Natural killer cell treated with Interleukin-12 subunit alpha and Interleukin-12 subunit beta and Interleukin-15 and Interleukin-18, amount 100 ng/mL, for 72 hours (primary cell): ENCODE data around the gene TET2. TPM values are rescaled to one million over a fixed set of nuclear protein-coding genes. Genes with fewer than 3 reads are reported as not detected.

Experiments
- ATAC-seq, 2 donors: fragments of 150-1000 bp; cut with Tn5 transposase in 1 of 2; sonication (Bioruptor Pico), chemical (Tn5 transposase) in 1 of 2; 2 replicates each; pipeline ENCODE4 v1.10.0; 2021
- DNase-seq: peaks from one replicate; pipeline ENCODE4 v3.0.0; 2022; ENCODE audit warnings: low spot score
- H3K27ac Mint-ChIP-seq, 2 donors: 1 replicate in 1 of 2; 2 replicates in 1 of 2; pipeline ENCODE4 v1.8.0; 2022; ENCODE audit warnings: mixed read lengths in 2 of 2, mild to moderate bottlenecking in 1 of 2, moderate library complexity in 1 of 2
- H3K27me3 Mint-ChIP-seq, 2 donors: 1 replicate in 1 of 2; 2 replicates in 1 of 2; pipeline ENCODE4 v1.8.0; 2022; ENCODE audit warnings: mixed read lengths in 2 of 2
- H3K36me3 Mint-ChIP-seq: one replicate; pipeline ENCODE4 v1.8.0; 2022; ENCODE audit warnings: mixed read lengths
- H3K4me1 Mint-ChIP-seq, 2 donors: 1 replicate in 1 of 2; 2 replicates in 1 of 2; pipeline ENCODE4 v1.8.0; 2022; ENCODE audit warnings: low read depth in 2 of 2, mixed read lengths in 2 of 2, mild to moderate bottlenecking in 1 of 2
- H3K4me3 Mint-ChIP-seq: one replicate; pipeline ENCODE4 v1.8.0; 2022; ENCODE audit warnings: mixed read lengths
- H3K9me3 Mint-ChIP-seq: 2 replicates; pipeline ENCODE4 v1.8.0; 2022; ENCODE audit warnings: mixed read lengths
- total RNA-seq, 2 donors: library from RNA; stranded (reverse); gene quantifications; one replicate each; pipeline ENCODE4 v1.2.3, GENCODE V29; 2022

Gene TET2
- total RNA-seq, 2 donors from 2014 or later, result 39.2 to 44.7 TPM

- H3K36me3 Mint-ChIP-seq, result peaks cover 31% of the 10 kb centered on the region
- ATAC-seq (no peak), DNase-seq (no peak)
- H3K4me1 Mint-ChIP-seq, result peaks cover 42 to 51% of the 10 kb centered on the region in 2 donors
- no peaks in the 10 kb centered on the region for H3K27me3 Mint-ChIP-seq
- no peak overlapping the region for H3K4me3 Mint-ChIP-seq
- peak overlapping the region in 1 of 2 donors; percentile 14 for H3K27ac Mint-ChIP-seq
- no peaks in the 10 kb centered on the region for H3K9me3 Mint-ChIP-seq
Observed at GRCh38 chr4:105240037-105240436, 93.4 kb downstream of the TET2 start.

GRCh38 chr4:105241451-105241850, 94.8 kb downstream of the TET2 start:
- Mint-ChIP-seq H3K27ac (no peak overlapping the region), H3K27me3 (no peaks in the 10 kb centered on the region), H3K4me3 (no peak overlapping the region), H3K9me3 (no peaks in the 10 kb centered on the region), H3K4me1 (peaks cover 28 to 37% of the 10 kb centered on the region in 2 donors), H3K36me3 (peaks cover 19% of the 10 kb centered on the region)
- ATAC-seq (no peak), DNase-seq (no peak)

- peaks cover 16 to 26% of the 10 kb centered on the region in 2 donors for H3K4me1 Mint-ChIP-seq
- no peaks in the 10 kb centered on the region for H3K9me3 Mint-ChIP-seq
- no peak for ATAC-seq
- no peaks in the 10 kb centered on the region for H3K27me3 Mint-ChIP-seq
- H3K4me3 Mint-ChIP-seq, result no peak overlapping the region
- peaks cover 10% of the 10 kb centered on the region for H3K36me3 Mint-ChIP-seq
- H3K27ac Mint-ChIP-seq, result no peak overlapping the region
- DNase-seq, result no peak
Observed at GRCh38 chr4:105243446-105243845, 96.8 kb downstream of the TET2 start.

GRCh38 chr4:105246712-105247111, 100.0 kb downstream of the TET2 start:
- ATAC-seq (no peak), DNase-seq (no peak)
- Mint-ChIP-seq H3K4me3 (no peak overlapping the region), H3K27me3 (no peaks in the 10 kb centered on the region), H3K36me3 (peaks cover under 1% of the 10 kb centered on the region), H3K4me1 (peaks cover 0 to 5% of the 10 kb centered on the region in 2 donors), H3K27ac (no peak overlapping the region), H3K9me3 (no peaks in the 10 kb centered on the region)

- DNase-seq, result no peak
- H3K27me3 Mint-ChIP-seq, result no peaks in the 10 kb centered on the region
- peak overlapping the region in 1 of 2 donors; percentile 80 for H3K27ac Mint-ChIP-seq
- no peak overlapping the region for H3K4me3 Mint-ChIP-seq
- H3K9me3 Mint-ChIP-seq, result no peaks in the 10 kb centered on the region
- peaks cover 0 to 3% of the 10 kb centered on the region in 2 donors for H3K4me1 Mint-ChIP-seq
- peaks cover 7% of the 10 kb centered on the region for H3K36me3 Mint-ChIP-seq
- ATAC-seq, result no peak
Observed at GRCh38 chr4:105248613-105249012, 101.9 kb downstream of the TET2 start.

- Mint-ChIP-seq H3K27ac (no peak overlapping the region), H3K9me3 (no peaks in the 10 kb centered on the region), H3K36me3 (peaks cover 22% of the 10 kb centered on the region), H3K4me1 (no peaks in the 10 kb centered on the region), H3K27me3 (no peaks in the 10 kb centered on the region), H3K4me3 (no peak overlapping the region)
- no peak for DNase-seq
- no peak for ATAC-seq
Observed at GRCh38 chr4:105257817-105258495, 111.3 kb downstream of the TET2 start.

- Mint-ChIP-seq H3K4me3 (no peak overlapping the region), H3K36me3 (peaks cover 42% of the 10 kb centered on the region), H3K27ac (peak overlapping the region; percentile 24 to 57), H3K9me3 (no peaks in the 10 kb centered on the region), H3K27me3 (no peaks in the 10 kb centered on the region), H3K4me1 (peaks cover 34 to 38% of the 10 kb centered on the region in 2 donors)
- ATAC-seq (no peak), DNase-seq (no peak)
Observed at GRCh38 chr4:105265689-105266088, 119.0 kb downstream of the TET2 start.

- H3K4me1 Mint-ChIP-seq, result peaks cover 47 to 54% of the 10 kb centered on the region in 2 donors
- DNase-seq, result no peak
- peak overlapping the region; percentile 48 for H3K4me3 Mint-ChIP-seq
- no peaks in the 10 kb centered on the region for H3K27me3 Mint-ChIP-seq
- H3K36me3 Mint-ChIP-seq, result peaks cover 55% of the 10 kb centered on the region
- peak overlapping the region; percentile 24 to 60 for H3K27ac Mint-ChIP-seq
- ATAC-seq, result no peak
- peaks cover 2% of the 10 kb centered on the region for H3K9me3 Mint-ChIP-seq
Observed at GRCh38 chr4:105267280-105267679, 120.6 kb downstream of the TET2 start.

- Mint-ChIP-seq H3K4me1 (peaks cover 54 to 69% of the 10 kb centered on the region in 2 donors), H3K27me3 (no peaks in the 10 kb centered on the region), H3K9me3 (peaks cover 6% of the 10 kb centered on the region), H3K4me3 (peak overlapping the region; percentile 64), H3K27ac (peak overlapping the region; percentile 77 to 81), H3K36me3 (peaks cover 61% of the 10 kb centered on the region)
- ATAC-seq, result peak in 1 of 2 donors; percentile 24
- DNase-seq, result no peak
Observed at GRCh38 chr4:105272002-105272401, 125.3 kb downstream of the TET2 start.

GRCh38 chr4:105273230-105273629, 126.6 kb downstream of the TET2 start:
- H3K36me3 Mint-ChIP-seq, result peaks cover 61% of the 10 kb centered on the region
- DNase-seq, result no peak
- H3K27me3 Mint-ChIP-seq, result no peaks in the 10 kb centered on the region
- peaks cover 6% of the 10 kb centered on the region for H3K9me3 Mint-ChIP-seq
- H3K4me3 Mint-ChIP-seq, result peak overlapping the region; percentile 31
- H3K27ac Mint-ChIP-seq, result peak overlapping the region; percentile 77 to 81
- ATAC-seq, result no peak
- peaks cover 53 to 65% of the 10 kb centered on the region in 2 donors for H3K4me1 Mint-ChIP-seq

GRCh38 chr4:105274090-105274489, 127.4 kb downstream of the TET2 start:
- Mint-ChIP-seq H3K36me3 (peaks cover 61% of the 10 kb centered on the region), H3K9me3 (peaks cover 6% of the 10 kb centered on the region), H3K27ac (peak overlapping the region; percentile 77 to 81), H3K4me3 (peak overlapping the region; percentile 36), H3K27me3 (no peaks in the 10 kb centered on the region), H3K4me1 (peaks cover 55 to 69% of the 10 kb centered on the region in 2 donors)
- DNase-seq (no peak), ATAC-seq (no peak)

- no peaks in the 10 kb centered on the region for H3K27me3 Mint-ChIP-seq
- H3K9me3 Mint-ChIP-seq, result peaks cover 6% of the 10 kb centered on the region
- no peak for ATAC-seq
- H3K27ac Mint-ChIP-seq, result peak overlapping the region; percentile 77 to 81
- H3K4me3 Mint-ChIP-seq, result no peak overlapping the region
- DNase-seq, result no peak
- H3K4me1 Mint-ChIP-seq, result peaks cover 56 to 70% of the 10 kb centered on the region in 2 donors
- peaks cover 59% of the 10 kb centered on the region for H3K36me3 Mint-ChIP-seq
Observed at GRCh38 chr4:105274504-105274903, 127.8 kb downstream of the TET2 start.

- Mint-ChIP-seq H3K27ac (no peak overlapping the region), H3K4me1 (peaks cover 55 to 56% of the 10 kb centered on the region in 2 donors), H3K36me3 (peaks cover 39% of the 10 kb centered on the region), H3K4me3 (no peak overlapping the region), H3K9me3 (peaks cover 6% of the 10 kb centered on the region), H3K27me3 (no peaks in the 10 kb centered on the region)
- ATAC-seq (no peak), DNase-seq (no peak)
Observed at GRCh38 chr4:105276361-105277104, 129.9 kb downstream of the TET2 start.

GRCh38 chr4:105277702-105278101, 131.0 kb downstream of the TET2 start:
- Mint-ChIP-seq H3K27ac (no peak overlapping the region), H3K4me1 (peaks cover 44% of the 10 kb centered on the region in 2 donors)

More at GRCh38 chr4:105277702-105278101, 131.0 kb downstream of the TET2 start:
- DNase-seq (no peak), ATAC-seq (no peak)
- peaks cover 30% of the 10 kb centered on the region for H3K36me3 Mint-ChIP-seq
- no peaks in the 10 kb centered on the region for H3K27me3 Mint-ChIP-seq
- no peak overlapping the region for H3K4me3 Mint-ChIP-seq
- H3K9me3 Mint-ChIP-seq, result peaks cover 2% of the 10 kb centered on the region
